GM12873 (cell line): ENCODE measurements around the gene KCTD19.

ENCODE experiments used
- TF ChIP-seq, protein P1 (sequence below): IDR thresholded peaks from 2 replicates; pipeline ENCODE4 v1.5.1; 2012; ENCODE audit warnings: low read depth, mild to moderate bottlenecking, moderate library complexity, low read length, control low read depth; ENCODE audit not compliant: insufficient read depth; ENCODE audit errors: missing control alignments

The KCTD19 gene

DNA sequence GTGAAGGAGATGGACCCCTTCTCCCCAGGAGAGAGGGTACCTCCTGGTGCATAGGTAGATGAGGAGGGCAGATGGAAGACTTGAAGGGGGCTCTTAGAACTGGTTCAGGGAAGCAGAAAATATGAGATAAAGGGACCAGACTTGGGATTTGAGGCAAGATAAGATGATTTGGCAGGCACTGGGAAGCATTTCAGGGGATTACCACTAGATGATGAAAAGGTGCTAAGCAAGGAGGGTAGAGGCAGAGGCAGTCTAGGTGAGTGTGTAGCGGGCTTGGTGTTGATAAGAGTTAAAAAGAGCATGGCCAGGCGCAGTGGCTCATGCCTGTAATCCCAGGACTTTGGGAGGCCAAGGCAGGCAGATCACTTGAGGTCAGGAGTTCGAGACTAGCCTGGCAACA lies 63.3 kb downstream of the KCTD19 start:
- TF ChIP-seq, protein P1, sequence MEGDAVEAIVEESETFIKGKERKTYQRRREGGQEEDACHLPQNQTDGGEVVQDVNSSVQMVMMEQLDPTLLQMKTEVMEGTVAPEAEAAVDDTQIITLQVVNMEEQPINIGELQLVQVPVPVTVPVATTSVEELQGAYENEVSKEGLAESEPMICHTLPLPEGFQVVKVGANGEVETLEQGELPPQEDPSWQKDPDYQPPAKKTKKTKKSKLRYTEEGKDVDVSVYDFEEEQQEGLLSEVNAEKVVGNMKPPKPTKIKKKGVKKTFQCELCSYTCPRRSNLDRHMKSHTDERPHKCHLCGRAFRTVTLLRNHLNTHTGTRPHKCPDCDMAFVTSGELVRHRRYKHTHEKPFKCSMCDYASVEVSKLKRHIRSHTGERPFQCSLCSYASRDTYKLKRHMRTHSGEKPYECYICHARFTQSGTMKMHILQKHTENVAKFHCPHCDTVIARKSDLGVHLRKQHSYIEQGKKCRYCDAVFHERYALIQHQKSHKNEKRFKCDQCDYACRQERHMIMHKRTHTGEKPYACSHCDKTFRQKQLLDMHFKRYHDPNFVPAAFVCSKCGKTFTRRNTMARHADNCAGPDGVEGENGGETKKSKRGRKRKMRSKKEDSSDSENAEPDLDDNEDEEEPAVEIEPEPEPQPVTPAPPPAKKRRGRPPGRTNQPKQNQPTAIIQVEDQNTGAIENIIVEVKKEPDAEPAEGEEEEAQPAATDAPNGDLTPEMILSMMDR = no peak

- TF ChIP-seq, protein P1 = peak; percentile 86
These were observed 66.0 kb downstream of the KCTD19 start for GRCh38 chr16:67260426-67261063.

- TF ChIP-seq, protein P1 = no peak
These were observed 66.8 kb downstream of the KCTD19 start for GRCh38 chr16:67259705-67260104.

- TF ChIP-seq, protein P1 = no peak
These were observed 68.2 kb downstream of the KCTD19 start for GRCh38 chr16:67258161-67258835.

- TF ChIP-seq, protein P1 = no peak
These were observed 68.9 kb downstream of the KCTD19 start for GRCh38 chr16:67257486-67258160.

GRCh38 chr16:67256701-67257230 lies 69.8 kb downstream of the KCTD19 start:
- TF ChIP-seq, protein P1 = no peak

DNA sequence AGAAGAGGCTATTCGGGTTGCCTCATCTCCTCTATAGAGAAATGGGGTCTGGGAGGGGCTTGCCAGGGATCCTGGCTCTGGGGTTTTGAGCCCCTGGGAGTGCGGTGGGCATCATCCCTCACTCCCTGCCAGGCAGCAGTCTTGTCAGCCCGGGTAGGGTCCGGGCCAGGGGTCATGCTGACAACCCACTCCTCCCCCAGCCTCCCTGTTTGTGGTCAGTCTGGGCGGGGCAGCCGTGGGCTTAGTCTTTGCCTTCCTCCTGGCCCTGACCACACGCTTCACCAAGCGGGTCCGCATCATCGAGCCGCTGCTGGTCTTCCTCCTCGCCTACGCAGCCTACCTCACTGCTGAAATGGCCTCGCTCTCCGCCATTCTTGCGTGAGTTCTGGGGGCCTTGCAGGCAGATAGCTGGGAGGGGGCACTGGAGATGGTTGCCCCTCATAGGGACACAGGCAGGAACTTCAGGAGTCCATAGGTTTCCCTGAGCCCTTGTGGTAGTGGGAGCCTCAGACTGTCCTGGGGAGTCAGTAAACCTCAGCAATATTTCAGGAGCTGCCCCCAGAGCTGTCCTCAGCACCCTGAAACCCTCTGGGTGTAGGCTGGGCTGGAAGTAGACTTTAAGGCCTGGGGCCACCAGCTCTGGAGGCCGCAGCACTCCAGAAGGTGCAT lies 70.9 kb downstream of the KCTD19 start:
- TF ChIP-seq, protein P1 = no peak
